ENCODE results near the gene PTPN6.

The PTPN6 gene

DNA sequence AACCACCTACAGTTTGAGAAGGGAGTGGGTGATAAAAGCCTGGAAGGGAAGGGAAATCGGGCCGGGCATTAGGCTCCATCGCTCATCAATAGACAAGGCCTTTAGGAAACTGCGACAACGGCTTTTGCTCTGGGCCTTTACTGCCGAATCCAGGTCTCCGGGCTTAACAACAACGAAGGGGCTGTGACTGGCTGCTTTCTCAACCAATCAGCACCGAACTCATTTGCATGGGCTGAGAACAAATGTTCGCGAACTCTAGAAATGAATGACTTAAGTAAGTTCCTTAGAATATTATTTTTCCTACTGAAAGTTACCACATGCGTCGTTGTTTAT lies 7.8 kb upstream of the PTPN6 start:
- peak overlapping the region; percentile 93 for H3K27ac ChIP-seq
- TF ChIP-seq, protein P1, sequence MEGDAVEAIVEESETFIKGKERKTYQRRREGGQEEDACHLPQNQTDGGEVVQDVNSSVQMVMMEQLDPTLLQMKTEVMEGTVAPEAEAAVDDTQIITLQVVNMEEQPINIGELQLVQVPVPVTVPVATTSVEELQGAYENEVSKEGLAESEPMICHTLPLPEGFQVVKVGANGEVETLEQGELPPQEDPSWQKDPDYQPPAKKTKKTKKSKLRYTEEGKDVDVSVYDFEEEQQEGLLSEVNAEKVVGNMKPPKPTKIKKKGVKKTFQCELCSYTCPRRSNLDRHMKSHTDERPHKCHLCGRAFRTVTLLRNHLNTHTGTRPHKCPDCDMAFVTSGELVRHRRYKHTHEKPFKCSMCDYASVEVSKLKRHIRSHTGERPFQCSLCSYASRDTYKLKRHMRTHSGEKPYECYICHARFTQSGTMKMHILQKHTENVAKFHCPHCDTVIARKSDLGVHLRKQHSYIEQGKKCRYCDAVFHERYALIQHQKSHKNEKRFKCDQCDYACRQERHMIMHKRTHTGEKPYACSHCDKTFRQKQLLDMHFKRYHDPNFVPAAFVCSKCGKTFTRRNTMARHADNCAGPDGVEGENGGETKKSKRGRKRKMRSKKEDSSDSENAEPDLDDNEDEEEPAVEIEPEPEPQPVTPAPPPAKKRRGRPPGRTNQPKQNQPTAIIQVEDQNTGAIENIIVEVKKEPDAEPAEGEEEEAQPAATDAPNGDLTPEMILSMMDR (IDR thresholded peaks at IDR 0.05): no peak
- H3K4me1 ChIP-seq (ENCODE audit: control insufficient read depth in 1 of 2, insufficient read depth in 1 of 2, low read depth in 1 of 2, low read length in 1 of 2): peaks cover 55 to 56% of the 10 kb centered on the region in 2 experiments
- H3K36me3 ChIP-seq: no peaks in the 10 kb centered on the region
- H3K27me3 ChIP-seq: no peaks in the 10 kb centered on the region
- peak overlapping the region; percentile 56 to 68 for H3K4me3 ChIP-seq (ENCODE audit: low read depth in 1 of 2, low read length in 1 of 2)
- H3K9me3 ChIP-seq: no peaks in the 10 kb centered on the region

DNA sequence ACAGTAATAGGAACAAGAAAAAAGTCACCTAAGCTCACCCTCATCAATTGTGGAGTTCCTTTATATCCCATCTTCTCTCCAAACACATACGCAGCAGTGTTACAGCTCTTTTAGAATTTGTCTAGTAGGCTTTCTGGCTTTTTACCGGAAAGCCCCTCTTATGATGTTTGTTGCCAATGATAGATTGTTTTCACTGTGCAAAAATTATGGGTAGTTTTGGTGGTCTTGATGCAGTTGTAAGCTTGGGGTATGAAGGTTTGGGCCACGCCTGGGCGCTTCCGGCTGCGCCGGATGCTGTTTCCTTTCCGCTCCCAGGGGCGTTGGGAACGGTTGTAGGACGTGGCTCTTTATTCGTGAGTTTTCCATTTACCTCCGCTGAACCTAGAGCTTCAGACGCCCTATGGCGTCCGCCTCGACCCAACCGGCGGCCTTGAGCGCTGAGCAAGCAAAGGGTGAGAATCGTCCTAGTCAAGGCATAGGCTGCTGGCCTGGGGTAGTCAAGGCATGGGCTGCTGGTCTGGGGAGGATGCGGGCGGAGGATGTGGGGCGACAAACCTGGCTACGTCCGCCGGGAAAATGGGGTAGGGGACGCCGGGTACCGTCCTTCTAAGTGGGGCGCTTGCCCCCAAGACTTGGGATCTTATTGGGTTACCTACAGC lies 7.3 kb upstream of the PTPN6 start, which contains the start of the genes C12orf57 and RNU7-1:
C12orf57 (plus strand) TSS at position 301 of the 659 bp plus-strand sequence; CDS start at position 401, 100 bp downstream.
RNU7-1 (plus strand) TSS at position 95 of the 659 bp plus-strand sequence.
- Histone ChIP-seq H3K36me3 (no peaks in the 10 kb centered on the region), H3K9me3 (no peaks in the 10 kb centered on the region), H3K4me3 (ENCODE audit: low read depth in 1 of 2, low read length in 1 of 2) (peak within 1 kb of the TSS; percentile 56 to 68), H3K4me1 (ENCODE audit: control insufficient read depth in 1 of 2, insufficient read depth in 1 of 2, low read depth in 1 of 2, low read length in 1 of 2) (peaks cover 56 to 59% of the 10 kb centered on the region in 2 experiments), H3K27me3 (no peaks in the 10 kb centered on the region), H3K27ac (peak within 1 kb of the TSS; percentile 93)
- TF ChIP-seq, protein P1 (IDR thresholded peaks at IDR 0.05): no peak

DNA sequence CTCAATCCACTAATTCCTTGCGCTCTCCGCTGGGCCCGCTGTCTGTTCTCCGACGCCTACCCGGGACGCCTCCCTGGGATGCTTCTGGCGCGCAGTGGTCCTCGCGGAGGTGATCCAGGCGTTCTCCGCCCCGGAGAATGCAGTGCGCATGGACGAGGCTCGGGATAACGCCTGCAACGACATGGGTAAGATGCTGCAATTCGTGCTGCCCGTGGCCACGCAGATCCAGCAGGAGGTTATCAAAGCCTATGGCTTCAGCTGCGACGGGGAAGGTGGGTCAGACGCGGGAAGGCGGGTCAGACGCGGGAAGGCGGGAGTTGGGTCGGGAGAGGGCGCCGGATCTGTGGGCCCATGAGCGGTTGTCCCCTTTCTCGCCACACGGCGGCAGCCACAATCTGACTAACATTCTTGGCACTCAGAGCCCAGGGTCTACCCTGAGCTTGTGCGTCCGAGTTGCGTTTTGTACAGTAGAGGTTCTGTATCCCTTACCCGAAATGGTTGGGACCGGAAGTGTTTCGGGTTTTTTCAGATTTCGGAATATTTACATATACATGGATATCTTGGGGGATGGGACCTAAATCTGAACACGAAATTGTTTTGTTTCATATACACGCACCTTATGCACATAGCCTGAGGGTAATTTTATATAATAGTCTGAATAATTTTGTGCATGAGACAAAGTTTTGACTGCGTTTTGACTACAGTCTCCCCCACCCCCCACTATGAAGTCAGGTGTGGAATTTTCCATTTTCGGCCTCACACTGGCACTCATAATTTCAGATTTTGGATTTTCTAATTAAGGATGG lies 6.6 kb upstream of the PTPN6 start:
- H3K4me1 ChIP-seq (ENCODE audit: control insufficient read depth in 1 of 2, insufficient read depth in 1 of 2, low read depth in 1 of 2, low read length in 1 of 2): peaks cover 63 to 67% of the 10 kb centered on the region in 2 experiments
- TF ChIP-seq, protein P1 (IDR thresholded peaks at IDR 0.05): peak; percentile 97

DNA sequence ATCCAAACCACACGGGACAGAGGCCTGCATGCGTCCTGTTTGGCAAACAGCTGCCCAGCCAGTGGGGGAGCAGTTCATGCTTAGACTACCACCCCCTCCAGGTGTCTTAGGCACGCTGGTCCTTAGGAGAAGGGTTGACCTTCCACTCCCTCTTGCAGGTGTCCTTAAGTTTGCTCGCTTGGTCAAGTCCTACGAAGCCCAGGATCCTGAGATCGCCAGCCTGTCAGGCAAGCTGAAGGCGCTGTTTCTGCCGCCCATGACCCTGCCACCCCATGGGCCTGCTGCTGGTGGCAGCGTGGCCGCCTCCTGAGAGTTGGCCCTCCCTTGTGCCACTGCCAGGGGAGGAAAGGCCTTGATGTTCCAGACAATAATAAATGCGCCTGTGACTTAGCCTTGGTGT lies 5.5 kb upstream of the PTPN6 start:
- Histone ChIP-seq H3K27ac (peak overlapping the region; percentile 93), H3K9me3 (no peaks in the 10 kb centered on the region), H3K4me3 (ENCODE audit: low read depth in 1 of 2, low read length in 1 of 2) (peak overlapping the region; percentile 68 to 69), H3K27me3 (no peaks in the 10 kb centered on the region), H3K4me1 (ENCODE audit: control insufficient read depth in 1 of 2, insufficient read depth in 1 of 2, low read depth in 1 of 2, low read length in 1 of 2) (peaks cover 72 to 75% of the 10 kb centered on the region in 2 experiments), H3K36me3 (no peaks in the 10 kb centered on the region)
- TF ChIP-seq, protein P1 (IDR thresholded peaks at IDR 0.05): no peak

More for the DNA sequence above, 6.6 kb upstream of the PTPN6 start:
- no peaks in the 10 kb centered on the region for H3K9me3 ChIP-seq
- H3K27me3 ChIP-seq: no peaks in the 10 kb centered on the region
- H3K4me3 ChIP-seq (ENCODE audit: low read depth in 1 of 2, low read length in 1 of 2): peak overlapping the region; percentile 56 to 68
- H3K36me3 ChIP-seq: no peaks in the 10 kb centered on the region
- H3K27ac ChIP-seq: peak overlapping the region; percentile 93

DNA sequence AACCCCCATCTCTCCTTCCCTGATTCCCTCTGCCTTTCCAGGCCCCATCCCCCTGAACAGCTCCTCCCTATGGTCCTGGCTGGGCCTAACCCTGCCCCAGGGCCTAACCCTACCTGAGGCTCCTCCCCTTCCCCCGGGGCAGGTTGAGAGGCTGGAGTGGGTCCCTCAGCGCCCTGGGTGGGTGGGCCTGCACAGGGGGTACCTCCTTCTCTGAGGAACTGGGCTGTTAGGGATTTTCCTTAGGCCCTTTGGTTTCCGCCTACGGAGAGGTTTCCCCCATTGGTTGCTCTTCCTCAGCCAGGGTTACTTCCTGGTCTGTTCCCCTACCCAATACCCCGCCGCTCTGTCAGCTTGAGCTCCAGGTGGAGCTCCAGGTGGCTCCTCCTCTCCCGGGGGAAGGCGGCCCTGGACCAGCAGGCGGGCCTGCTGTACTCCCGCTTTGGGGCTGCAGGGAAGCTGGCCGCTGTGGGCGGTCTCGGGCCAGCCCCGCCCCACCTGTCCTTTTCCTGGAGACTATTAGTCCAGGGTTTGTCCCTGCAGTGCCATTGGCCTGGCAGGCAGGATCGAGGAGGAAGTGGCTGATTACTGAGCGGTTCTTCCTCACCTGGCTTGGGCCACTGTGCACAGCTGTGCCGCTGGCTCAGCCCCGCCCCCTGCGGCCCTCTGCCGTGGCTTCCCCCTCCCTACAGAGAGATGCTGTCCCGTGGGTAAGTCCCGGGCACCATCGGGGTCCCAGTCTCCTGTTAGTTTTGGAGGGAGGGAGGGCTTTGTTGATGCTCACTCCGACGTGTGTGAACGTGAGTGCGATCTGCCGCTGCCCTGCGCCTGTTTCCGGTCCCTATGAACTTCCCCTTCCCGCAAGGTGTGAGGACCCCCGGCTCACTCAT lies 4.9 kb upstream of the PTPN6 start:
- TF ChIP-seq, protein P1 (IDR thresholded peaks at IDR 0.05): peak; percentile 62
- Histone ChIP-seq H3K9me3 (no peaks in the 10 kb centered on the region), H3K36me3 (no peaks in the 10 kb centered on the region), H3K27me3 (no peaks in the 10 kb centered on the region), H3K4me3 (ENCODE audit: low read depth in 1 of 2, low read length in 1 of 2) (peak overlapping the region; percentile 68 to 69), H3K4me1 (ENCODE audit: control insufficient read depth in 1 of 2, insufficient read depth in 1 of 2, low read depth in 1 of 2, low read length in 1 of 2) (peaks cover 78 to 81% of the 10 kb centered on the region in 2 experiments), H3K27ac (peak overlapping the region; percentile 93)

All from neutrophil (primary cell).